ENCODE results near the gene CLCA4. TPM values are rescaled to one million over a fixed set of nuclear protein-coding genes. Genes with fewer than 3 reads are reported as not detected.
"Not testable (repeated sequence)": the region's sequence is repeated elsewhere in the genome, so short reads cannot be mapped to it uniquely, and the experiment has no call there.

Gene CLCA4
- total RNA-seq, 2 experiments from 2014 or later = not detected

GRCh38 chr1:86596224-86596623 is 49.3 kb downstream of the CLCA4 start:
- H3K4me1 Mint-ChIP-seq = no peaks in the 10 kb centered on the region
- H3K4me3 Mint-ChIP-seq = no peak overlapping the region
- H3K9me3 Mint-ChIP-seq = peaks cover 6% of the 10 kb centered on the region
- CTCF ChIA-PET = no interaction called here
- H3K36me3 Mint-ChIP-seq (ENCODE audit: low read depth) = no peaks in the 10 kb centered on the region
- no peaks in the 10 kb centered on the region for H3K27me3 Mint-ChIP-seq
- no peak overlapping the region for H3K27ac Mint-ChIP-seq
- POLR2A ChIA-PET = no interaction called here
- DNase-seq = no peak

GRCh38 chr1:86596741-86597290 is 49.9 kb downstream of the CLCA4 start:
- H3K36me3 Mint-ChIP-seq (ENCODE audit: low read depth) = no peaks in the 10 kb centered on the region
- DNase-seq = no peak
- no peaks in the 10 kb centered on the region for H3K27me3 Mint-ChIP-seq
- H3K4me1 Mint-ChIP-seq = no peaks in the 10 kb centered on the region
- H3K4me3 Mint-ChIP-seq = no peak overlapping the region
- peaks cover 6% of the 10 kb centered on the region for H3K9me3 Mint-ChIP-seq
- ChIA-PET POLR2A (no interaction called here), CTCF (no interaction called here)
- H3K27ac Mint-ChIP-seq = no peak overlapping the region

- CTCF ChIA-PET; H3K27ac Mint-ChIP-seq; DNase-seq; POLR2A ChIA-PET; H3K27me3 Mint-ChIP-seq; H3K4me1 Mint-ChIP-seq; H3K9me3 Mint-ChIP-seq; H3K36me3 Mint-ChIP-seq (ENCODE audit: low read depth); H3K4me3 Mint-ChIP-seq: not testable (repeated sequence)
Measured at GRCh38 chr1:86606080-86606479, 59.2 kb downstream of the CLCA4 start.

GRCh38 chr1:86616433-86616832 is 69.6 kb downstream of the CLCA4 start:
- ChIA-PET CTCF (no interaction called here), POLR2A (no interaction called here)

GRCh38 chr1:86616871-86617270 is 70.0 kb downstream of the CLCA4 start:
- no peaks in the 10 kb centered on the region for H3K27me3 Mint-ChIP-seq
- no peak overlapping the region for H3K27ac Mint-ChIP-seq
- POLR2A ChIA-PET = no interaction called here
- peaks cover 3% of the 10 kb centered on the region for H3K36me3 Mint-ChIP-seq (ENCODE audit: low read depth)
- no peak overlapping the region for H3K4me3 Mint-ChIP-seq
- peaks cover 3% of the 10 kb centered on the region for H3K4me1 Mint-ChIP-seq
- peaks cover 11% of the 10 kb centered on the region for H3K9me3 Mint-ChIP-seq
- DNase-seq = no peak
- CTCF ChIA-PET = no interaction called here

More at GRCh38 chr1:86616433-86616832, 69.6 kb downstream of the CLCA4 start:
- DNase-seq = no peak
- Mint-ChIP-seq H3K9me3 (peaks cover 13% of the 10 kb centered on the region), H3K36me3 (ENCODE audit: low read depth) (peaks cover 3% of the 10 kb centered on the region), H3K4me1 (peaks cover 3% of the 10 kb centered on the region), H3K4me3 (no peak overlapping the region), H3K27me3 (no peaks in the 10 kb centered on the region), H3K27ac (no peak overlapping the region)

- ChIA-PET POLR2A (no interaction called here), CTCF (no interaction called here)
- Mint-ChIP-seq H3K4me3 (no peak overlapping the region), H3K27ac (no peak overlapping the region), H3K4me1 (peaks cover 3% of the 10 kb centered on the region), H3K27me3 (no peaks in the 10 kb centered on the region), H3K9me3 (peaks cover 7% of the 10 kb centered on the region), H3K36me3 (ENCODE audit: low read depth) (no peaks in the 10 kb centered on the region)
- no peak for DNase-seq
Measured at GRCh38 chr1:86618358-86618757, 71.5 kb downstream of the CLCA4 start.

GRCh38 chr1:86619313-86619712 is 72.4 kb downstream of the CLCA4 start:
- Mint-ChIP-seq H3K36me3 (ENCODE audit: low read depth) (no peaks in the 10 kb centered on the region), H3K4me1 (peaks cover 3% of the 10 kb centered on the region), H3K27ac (no peak overlapping the region), H3K4me3 (no peak overlapping the region), H3K9me3 (peaks cover 2% of the 10 kb centered on the region), H3K27me3 (no peaks in the 10 kb centered on the region)
- no peak for DNase-seq
- CTCF ChIA-PET = no interaction called here
- POLR2A ChIA-PET = no interaction called here

- ChIA-PET CTCF (interaction anchor here (1.5 kb wide), 1 partner anchor 18 kb away, joined by 3 read pairs; no protein-coding TSS in a partner anchor), POLR2A (no interaction called here)
- Mint-ChIP-seq H3K27me3 (no peaks in the 10 kb centered on the region), H3K4me1 (peaks cover 3% of the 10 kb centered on the region), H3K36me3 (ENCODE audit: low read depth) (no peaks in the 10 kb centered on the region), H3K27ac (no peak overlapping the region), H3K9me3 (no peaks in the 10 kb centered on the region), H3K4me3 (no peak overlapping the region)
- DNase-seq = no peak
Measured at GRCh38 chr1:86621286-86621685, 74.4 kb downstream of the CLCA4 start.

Other genes with a start within 250 kb of the CLCA4 start
- 10 to 100 TPM; 46.3 to 49.2 TPM for gene ODF2L, start 150.8 kb upstream of the CLCA4 start, total RNA-seq
- not detected for gene CLCA2, start 122.9 kb upstream of the CLCA4 start, total RNA-seq
- gene CLCA1, start 78.2 kb upstream of the CLCA4 start, total RNA-seq = not detected
- gene SH3GLB1, start 157.5 kb downstream of the CLCA4 start, total RNA-seq = 10 to 100 TPM; 66.8 to 75.3 TPM

All from activated CD4-positive, alpha-beta T cell treated with anti-CD3 and anti-CD28 coated beads, Interleukin-2, amount 10 ng/mL, durations not matched to agents 7 days and 5 days (primary cell).